Hepatic stellate cell (primary cell): ENCODE data around the gene ABCC10.
"Not testable (repeated sequence)": the region's sequence is repeated elsewhere in the genome, so short reads cannot be mapped to it uniquely, and the experiment has no call there.

Experiments
- DNase-seq: peaks from one replicate; pipeline ENCODE4 v3.0.0; 2011; ENCODE audit warnings: low spot score

ABCC10 gene

GRCh38 chr6:43412541-43412940 lies 14.8 kb upstream of the ABCC10 start:
- no peak for DNase-seq

GRCh38 chr6:43413002-43413401 lies 14.3 kb upstream of the ABCC10 start:
- no peak for DNase-seq

DNA sequence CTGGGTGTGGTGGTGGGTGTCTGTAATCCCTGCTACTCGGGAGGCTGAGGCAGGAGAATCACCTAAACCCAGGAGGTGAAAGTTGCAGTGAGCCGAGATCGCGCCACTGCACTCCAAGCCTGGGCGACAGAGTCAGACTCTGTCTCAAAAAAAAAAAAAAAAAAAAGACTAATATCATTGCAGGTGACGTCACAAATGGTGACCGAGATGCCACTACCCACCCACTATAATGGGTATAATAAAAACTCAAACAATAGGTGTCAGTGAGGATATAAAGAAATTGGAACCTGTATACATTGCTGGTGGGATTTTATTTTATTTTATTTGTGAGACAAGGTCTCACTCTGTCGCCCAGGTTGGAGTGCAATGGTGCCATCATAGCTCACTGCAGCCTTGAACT lies 12.1 kb upstream of the ABCC10 start:
- not testable (repeated sequence) for DNase-seq

- no peak for DNase-seq
Measured at GRCh38 chr6:43416935-43417334, 10.4 kb upstream of the ABCC10 start.

DNA sequence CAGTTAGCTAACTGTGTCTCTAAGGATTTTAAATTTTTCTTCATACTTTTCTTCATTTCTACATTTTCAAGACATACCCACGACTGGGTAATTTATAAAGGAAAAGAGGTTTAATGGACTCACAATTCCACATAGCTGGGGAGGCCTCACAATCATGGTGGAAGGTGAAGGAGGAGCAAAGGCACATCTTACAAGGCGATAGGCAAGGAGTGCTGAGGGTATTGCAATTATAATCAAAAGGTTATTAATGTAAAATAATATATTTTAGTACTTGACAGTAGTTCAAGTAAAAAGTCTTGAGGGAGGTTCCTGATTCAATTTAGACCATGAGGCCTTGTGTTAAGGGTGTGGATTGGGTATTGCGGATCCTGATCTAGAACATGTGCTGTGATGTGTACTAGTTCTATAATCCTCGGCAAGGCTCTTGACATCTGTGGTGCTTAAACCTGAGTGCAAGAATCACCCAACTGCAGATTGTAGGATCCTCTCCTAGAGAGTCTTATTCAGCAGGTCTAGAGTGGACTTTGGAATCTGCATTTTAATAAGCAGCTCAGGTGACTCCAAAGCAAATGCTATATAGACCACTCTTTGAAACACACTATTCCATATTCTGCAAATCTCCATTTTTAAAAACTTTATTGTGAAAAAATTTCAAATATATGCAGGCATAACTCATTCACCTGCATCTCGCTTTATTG lies 7.2 kb upstream of the ABCC10 start:
- no peak for DNase-seq

- DNase-seq, result no peak
Measured at GRCh38 chr6:43421831-43422230, 5.5 kb upstream of the ABCC10 start.

DNA sequence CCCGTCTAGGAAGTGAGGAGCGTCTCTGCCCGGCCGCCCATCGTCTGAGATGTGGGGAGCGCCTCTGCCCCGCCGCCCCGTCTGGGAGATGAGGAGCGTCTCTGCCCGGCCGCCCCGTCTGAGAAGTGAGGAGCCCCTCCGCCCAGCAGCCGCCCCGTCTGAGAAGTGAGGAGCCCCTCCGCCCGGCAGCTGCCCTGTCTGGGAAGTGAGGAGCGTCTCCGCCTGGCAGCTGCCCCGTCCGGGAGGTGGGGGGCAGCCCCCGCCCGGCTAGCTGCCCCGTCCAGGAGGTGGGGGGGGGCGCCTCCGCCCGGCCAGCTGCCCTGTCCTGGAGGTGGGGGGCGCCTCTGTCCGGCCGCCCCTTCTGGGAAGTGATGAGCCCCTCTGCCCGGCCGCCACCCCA lies 2.3 kb upstream of the ABCC10 start:
- not testable (repeated sequence) for DNase-seq

- DNase-seq, result no peak
Measured at GRCh38 chr6:43426928-43427405, 374 bp upstream of the ABCC10 start.

- no peak for DNase-seq
Measured at GRCh38 chr6:43428112-43428570, 800 bp downstream of the ABCC10 start.

DNA sequence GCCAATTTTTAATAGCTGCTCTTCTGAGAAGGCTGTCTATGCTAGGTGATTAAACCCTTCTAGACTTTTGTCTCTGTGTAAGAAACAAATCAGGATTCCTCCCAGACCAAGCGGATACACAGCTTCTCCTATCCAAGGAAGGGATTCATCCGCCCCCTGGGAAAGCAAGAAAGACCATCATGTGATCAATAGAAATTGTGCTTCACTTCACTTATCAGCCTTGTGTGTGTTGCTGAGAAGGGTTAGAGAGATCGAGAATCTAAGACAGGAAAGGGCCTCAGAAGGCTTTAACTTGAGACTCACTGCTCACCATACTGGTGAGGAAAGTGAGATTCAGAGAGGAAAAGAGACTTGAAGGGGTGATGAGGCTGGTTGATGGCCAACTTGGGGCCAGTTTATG lies 1.5 kb downstream of the ABCC10 start:
- DNase-seq, result no peak

DNA sequence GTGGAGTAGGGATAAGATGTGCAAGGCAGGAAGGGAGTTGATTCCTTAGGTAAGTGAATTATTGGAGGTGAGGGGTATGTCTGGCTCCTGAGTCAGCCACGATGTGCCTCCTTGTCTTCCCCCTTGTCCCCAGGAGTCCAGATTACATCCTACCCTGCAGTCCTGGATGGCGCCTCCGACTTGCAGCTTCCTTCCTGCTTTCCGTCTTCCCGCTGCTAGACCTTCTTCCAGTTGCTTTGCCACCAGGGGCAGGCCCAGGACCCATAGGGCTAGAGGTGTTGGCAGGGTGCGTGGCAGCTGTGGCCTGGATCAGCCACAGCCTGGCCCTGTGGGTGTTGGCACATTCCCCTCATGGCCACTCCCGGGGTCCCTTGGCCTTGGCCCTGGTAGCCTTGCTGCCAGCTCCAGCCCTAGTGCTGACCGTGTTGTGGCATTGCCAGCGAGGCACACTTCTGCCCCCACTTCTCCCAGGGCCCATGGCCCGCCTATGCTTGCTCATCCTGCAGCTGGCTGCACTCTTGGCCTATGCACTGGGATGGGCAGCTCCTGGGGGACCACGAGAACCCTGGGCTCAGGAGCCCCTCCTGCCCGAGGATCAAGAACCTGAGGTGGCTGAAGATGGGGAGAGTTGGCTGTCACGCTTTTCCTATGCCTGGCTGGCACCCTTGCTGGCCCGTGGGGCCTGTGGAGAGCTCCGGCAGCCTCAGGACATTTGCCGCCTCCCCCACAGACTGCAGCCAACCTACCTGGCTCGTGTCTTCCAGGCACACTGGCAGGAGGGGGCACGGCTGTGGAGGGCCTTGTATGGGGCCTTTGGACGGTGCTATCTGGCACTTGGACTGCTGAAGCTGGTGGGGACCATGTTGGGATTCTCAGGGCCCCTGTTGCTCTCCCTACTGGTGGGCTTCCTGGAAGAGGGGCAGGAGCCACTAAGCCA lies 4.9 kb downstream of the ABCC10 start:
- DNase-seq, result no peak

GRCh38 chr6:43433148-43433547 lies 5.8 kb downstream of the ABCC10 start:
- DNase-seq, result no peak

DNA sequence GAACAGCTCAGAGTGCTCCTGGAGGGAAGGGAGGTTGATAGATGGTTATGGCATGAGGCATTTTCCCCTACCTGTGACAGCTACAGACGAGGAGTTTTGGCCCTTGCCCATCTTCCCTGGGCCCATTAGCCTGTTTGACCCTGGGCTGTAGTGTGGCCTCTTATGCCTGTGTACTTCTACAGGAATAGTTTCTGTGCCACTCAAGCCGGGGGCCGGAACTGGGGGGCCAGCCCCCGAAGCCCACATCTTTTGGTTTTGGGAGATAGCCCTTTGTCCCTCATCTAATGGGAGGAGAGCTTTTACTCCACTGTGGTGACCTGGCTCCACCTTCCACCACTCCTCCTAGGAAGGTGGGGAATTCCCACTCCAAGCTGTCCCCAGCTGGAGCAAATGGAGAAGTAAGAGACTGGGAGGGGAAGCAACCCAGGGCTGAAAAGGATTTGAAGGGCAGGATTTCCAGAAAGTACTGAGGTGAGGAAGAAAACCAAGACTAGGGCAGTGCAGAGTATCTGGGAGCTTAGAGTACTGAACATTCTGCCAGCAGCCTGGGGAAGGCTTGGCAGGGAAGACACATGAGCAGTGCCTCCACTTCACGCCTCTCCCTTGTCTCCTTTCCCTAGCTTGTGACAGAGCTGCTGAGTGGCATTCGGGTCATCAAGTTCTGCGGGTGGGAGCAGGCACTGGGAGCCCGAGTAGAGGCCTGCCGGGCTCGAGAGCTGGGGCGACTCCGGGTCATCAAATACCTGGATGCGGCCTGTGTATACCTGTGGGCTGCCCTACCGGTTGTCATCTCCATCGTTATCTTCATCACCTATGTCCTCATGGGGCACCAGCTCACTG lies 6.9 kb downstream of the ABCC10 start:
- no peak for DNase-seq

DNA sequence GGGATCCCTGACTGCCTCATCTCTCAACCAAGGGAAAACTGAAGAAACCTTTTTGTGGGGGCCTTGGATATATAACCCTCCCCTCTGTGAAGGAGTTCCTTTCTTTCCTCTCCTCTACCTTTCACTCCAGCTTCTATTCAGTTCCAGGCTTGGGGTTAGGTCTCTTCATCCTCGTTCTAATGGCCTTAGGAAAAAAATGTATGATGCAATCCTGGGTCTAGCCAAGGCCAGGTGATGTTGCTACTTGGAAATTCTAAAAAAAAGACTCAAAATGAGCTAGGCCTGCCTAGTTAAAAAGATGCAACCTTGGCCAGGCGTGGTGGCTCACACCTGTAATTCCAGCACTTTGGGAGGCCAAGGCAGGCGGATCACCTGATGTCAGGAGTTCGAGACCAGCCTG lies 7.6 kb downstream of the ABCC10 start:
- DNase-seq, result no peak

GRCh38 chr6:43435682-43436437 lies 8.5 kb downstream of the ABCC10 start:
- no peak for DNase-seq

DNA sequence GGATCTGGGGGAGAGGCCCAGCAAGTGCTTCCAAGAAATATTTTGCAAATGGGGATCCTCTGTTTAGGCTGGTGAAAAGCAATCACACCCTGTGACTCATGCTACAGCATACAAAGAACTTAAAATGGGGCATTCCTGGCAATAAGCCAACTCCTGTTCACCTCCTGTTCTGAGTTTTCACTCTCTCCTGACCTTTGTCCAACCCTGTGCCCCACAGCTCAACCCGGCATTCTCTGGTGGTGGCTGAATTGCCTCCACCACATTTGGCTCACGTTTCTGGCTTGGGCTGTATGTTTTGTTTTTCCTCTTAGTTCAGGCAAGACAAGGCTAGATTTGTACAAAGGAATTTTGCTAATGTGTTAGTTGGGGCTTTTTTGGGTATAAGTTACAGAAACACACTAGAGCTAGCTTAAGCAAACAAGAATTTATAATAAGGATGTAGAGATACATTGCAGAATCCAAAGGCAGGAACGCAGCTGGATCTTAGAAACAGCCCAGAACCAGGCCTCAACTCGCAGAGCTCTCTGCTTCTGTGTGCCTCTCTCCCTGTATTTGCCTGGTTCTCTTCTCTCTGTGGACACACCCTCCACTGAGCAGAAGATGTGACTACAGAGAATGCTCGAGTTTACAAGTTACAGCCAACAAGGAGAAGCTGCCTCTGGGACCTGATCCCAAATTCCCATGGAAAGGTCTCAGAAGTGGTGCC lies 9.4 kb downstream of the ABCC10 start:
- peak; percentile 65 for DNase-seq

GRCh38 chr6:43437700-43438099 lies 10.4 kb downstream of the ABCC10 start:
- no peak for DNase-seq

- DNase-seq, result no peak
Measured at GRCh38 chr6:43442935-43443334, 15.6 kb downstream of the ABCC10 start.

DNA sequence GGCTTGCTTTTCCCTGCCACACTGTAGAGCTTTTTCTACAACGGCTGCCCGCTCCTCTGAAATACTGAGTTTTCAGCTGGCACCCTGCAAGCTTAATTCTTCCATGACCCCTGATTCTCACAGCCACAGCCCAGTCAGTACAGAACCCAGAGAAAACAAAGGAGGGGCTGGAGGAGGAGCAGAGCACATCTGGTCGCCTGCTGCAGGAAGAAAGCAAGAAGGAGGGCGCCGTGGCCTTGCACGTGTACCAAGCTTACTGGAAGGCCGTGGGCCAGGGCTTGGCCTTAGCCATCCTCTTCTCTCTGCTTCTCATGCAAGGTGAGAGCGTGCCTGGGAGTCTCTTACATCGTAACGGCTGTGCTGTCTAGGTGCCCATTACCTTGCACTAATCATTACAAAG lies 16.7 kb downstream of the ABCC10 start:
- DNase-seq, result no peak

GRCh38 chr6:43444582-43444981 lies 17.2 kb downstream of the ABCC10 start:
- no peak for DNase-seq

GRCh38 chr6:43445576-43445975 lies 18.2 kb downstream of the ABCC10 start:
- no peak for DNase-seq
